ENCODE results near the gene LPXN.

DNA sequence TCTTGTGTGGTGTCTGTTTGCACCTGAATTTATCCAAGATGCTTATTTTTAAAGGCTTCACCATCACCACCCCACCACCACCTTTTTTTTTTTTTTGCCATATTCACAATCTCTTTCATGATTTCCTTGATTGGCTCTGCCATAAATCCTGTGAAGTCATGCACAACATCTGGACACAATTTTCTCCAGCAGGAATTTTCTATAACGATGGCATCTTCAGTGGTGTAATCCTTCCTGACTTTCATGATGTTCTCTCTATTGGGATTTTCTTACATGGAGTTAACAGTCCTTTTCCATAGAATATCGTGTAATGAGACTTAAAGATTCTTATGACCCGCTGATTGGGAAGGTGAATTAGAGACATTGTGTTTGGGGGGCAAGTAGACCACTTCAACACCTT lies 21.0 kb upstream of the LPXN start:
- no peak for TF ChIP-seq SKIL (IDR thresholded peaks at IDR 0.05; ENCODE audit: low read depth, poor library complexity, severe bottlenecking)
- TF ChIP-seq CHD4 (IDR thresholded peaks at IDR 0.05) = no peak

Data from GM12878 (cell line).